Measurements from ENCODE around the gene DAPP1. TPM values are rescaled to one million over a fixed set of nuclear protein-coding genes. Genes with fewer than 3 reads are reported as not detected.

DAPP1 gene
- total RNA-seq, 1 experiment from 2014 or later = not detected

- TF ChIP-seq ZNF425 (CRISPR knock-in tag; conservative IDR thresholded peaks at IDR 0.05) (no peak), TP53 (CRISPR knock-in tag; IDR thresholded peaks at IDR 0.05) (no peak), MXD4 (CRISPR knock-in tag; IDR thresholded peaks at IDR 0.05; ENCODE audit: borderline replicate concordance) (no peak), GABPB1 (CRISPR knock-in tag; IDR thresholded peaks at IDR 0.05) (no peak), AR (CRISPR knock-in tag; IDR thresholded peaks at IDR 0.05) (no peak), ARID4B (CRISPR knock-in tag; IDR thresholded peaks at IDR 0.05; ENCODE audit: borderline replicate concordance) (no peak), ZBTB21 (CRISPR knock-in tag; IDR thresholded peaks at IDR 0.05; ENCODE audit: borderline replicate concordance) (no peak), MYBL2 (CRISPR knock-in tag; IDR thresholded peaks at IDR 0.05) (no peak), OVOL2 (CRISPR knock-in tag; IDR thresholded peaks at IDR 0.05; ENCODE audit: borderline replicate concordance) (no peak), E2F4 (CRISPR knock-in tag; IDR thresholded peaks at IDR 0.05; ENCODE audit: borderline replicate concordance, low read depth) (no peak), NFYB (CRISPR knock-in tag; conservative IDR thresholded peaks at IDR 0.05; ENCODE audit: low read depth) (no peak)
Observed at GRCh38 chr4:99827454-99827853, 10.8 kb downstream of the DAPP1 start (continued).

- Mint-ChIP-seq H3K27me3 (ENCODE audit: low read depth) (no peaks in the 10 kb centered on the region), H3K4me3 (no peak overlapping the region), H3K27ac (no peak overlapping the region), H3K36me3 (no peaks in the 10 kb centered on the region), H3K4me1 (0 out of 2 replicates have a peak, but pooled peaks cover 2% of the 10 kb centered on the region), H3K9me3 (no peaks in the 10 kb centered on the region)
- DNase-seq (ENCODE audit: low spot score) (no peak), ATAC-seq (no peak)
- POLR2A ChIA-PET = no interaction called here
- TF ChIP-seq ZNF232 (CRISPR knock-in tag; IDR thresholded peaks at IDR 0.05) = no peak
- TF ChIP-seq ATF2 (CRISPR knock-in tag; IDR thresholded peaks at IDR 0.05; ENCODE audit: borderline replicate concordance, low read depth) = no peak
- TF ChIP-seq NR1H2 (CRISPR knock-in tag; IDR thresholded peaks at IDR 0.05) = no peak
- no peak for TF ChIP-seq IRF2 (CRISPR knock-in tag; IDR thresholded peaks at IDR 0.05; ENCODE audit: borderline replicate concordance, low read depth)
- TF ChIP-seq ARID4B (CRISPR knock-in tag; IDR thresholded peaks at IDR 0.05; ENCODE audit: borderline replicate concordance) = no peak
- TF ChIP-seq ELF4 (CRISPR knock-in tag; IDR thresholded peaks at IDR 0.05; ENCODE audit: low read depth) = no peak
- CTCF ChIA-PET = interaction anchor here (0.8 kb wide), 1 partner anchor 20 kb away, joined by 3 read pairs; no protein-coding TSS in a partner anchor
Observed at GRCh38 chr4:99827857-99828256, 11.2 kb downstream of the DAPP1 start.
